HEK293 (cell line): ENCODE data around the gene OR8A1.

Source experiments
- HOXA7 ChIP-seq: sonication (generic); formaldehyde crosslinking; IDR thresholded peaks from 2 replicates; pipeline ENCODE4 v1.8.1; 2022; ENCODE audit warnings: missing genetic modification reagents, borderline replicate concordance
- MEIS1 ChIP-seq: sonication (generic); formaldehyde crosslinking; IDR thresholded peaks from 2 replicates; pipeline ENCODE4 v1.8.1; 2022; ENCODE audit warnings: missing genetic modification reagents, mild to moderate bottlenecking, borderline replicate concordance
- YY1 ChIP-seq: fragments of 450-650 bp; formaldehyde crosslinking; IDR thresholded peaks from 2 replicates; pipeline ENCODE4 v1.5.1; 2018; ENCODE audit warnings: missing biosample characterization, missing genetic modification characterization
- ZNF214 ChIP-seq: fragments of 450-650 bp; formaldehyde crosslinking; IDR thresholded peaks from 2 replicates; pipeline ENCODE4 v1.5.1; 2017; ENCODE audit warnings: missing biosample characterization, mild to moderate bottlenecking, missing genetic modification characterization, borderline replicate concordance
- ZNF426 ChIP-seq: fragments of 450-650 bp; formaldehyde crosslinking; IDR thresholded peaks from 2 replicates; pipeline ENCODE4 v1.5.1; 2017; ENCODE audit warnings: missing biosample characterization, missing genetic modification characterization, mild to moderate bottlenecking, inconsistent platforms, moderate library complexity
- ZNF639 ChIP-seq: fragments of 450-650 bp; formaldehyde crosslinking; IDR thresholded peaks from 2 replicates; pipeline ENCODE4 v1.5.1; 2016; ENCODE audit warnings: missing biosample characterization, missing genetic modification characterization

GRCh38 chr11:124581817-124582216, 12.0 kb downstream of the OR8A1 start:
- TF ChIP-seq YY1 (tag by site-specific recombination) (no peak), ZNF426 (tag by site-specific recombination) (no peak), ZNF639 (tag by site-specific recombination) (no peak), HOXA7 (CRISPR knock-in tag) (no peak), ZNF214 (tag by site-specific recombination) (no peak), MEIS1 (CRISPR knock-in tag) (no peak)
